ENCODE results near the gene APBA1. TPM values are rescaled to one million over a fixed set of nuclear protein-coding genes. Genes with fewer than 3 reads are reported as not detected.

Gene APBA1
- total RNA-seq, 1 donor from 2014 or later, result 5.9 TPM

- Histone ChIP-seq H3K27me3 (ENCODE audit: insufficient read depth, low read length) (no peaks in the 10 kb centered on the region), H2AFZ (ENCODE audit: low read depth, low read length) (no peak overlapping the region), H3K9ac (ENCODE audit: low read length) (no peak overlapping the region), H3K27ac (ENCODE audit: low read depth, low read length) (no peak overlapping the region), H3K9me3 (ENCODE audit: insufficient read depth, low read depth, low read length) (no peaks in the 10 kb centered on the region), H3K4me1 (ENCODE audit: insufficient read depth, low read length) (peaks cover 12% of the 10 kb centered on the region), H3K36me3 (ENCODE audit: insufficient read depth, low read length) (no peaks in the 10 kb centered on the region), H3K4me3 (ENCODE audit: insufficient read depth, low read depth, low read length) (no peak overlapping the region), H3K4me2 (ENCODE audit: low read length) (no peak overlapping the region), H3K79me2 (ENCODE audit: insufficient read depth, low read length) (no peaks in the 10 kb centered on the region), H4K20me1 (ENCODE audit: insufficient read depth, low read length) (no peaks in the 10 kb centered on the region)
- no peak for TF ChIP-seq EZH2 (IDR thresholded peaks at IDR 0.05; ENCODE audit: insufficient read depth, low read length)
- no peak for TF ChIP-seq CTCF (IDR thresholded peaks at IDR 0.05; ENCODE audit: insufficient read depth, low read depth, low read length)
- Mint-ChIP-seq H3K4me3 (ENCODE audit: unreplicated experiment) (no peak overlapping the region), H3K27me3 (ENCODE audit: low read depth, unreplicated experiment) (peaks cover 6% of the 10 kb centered on the region), H3K36me3 (ENCODE audit: low read depth, unreplicated experiment) (no peaks in the 10 kb centered on the region), H3K27ac (ENCODE audit: unreplicated experiment) (no peak overlapping the region), H3K4me1 (ENCODE audit: low read depth, unreplicated experiment) (peaks cover 4% of the 10 kb centered on the region), H3K9me3 (ENCODE audit: unreplicated experiment) (no peaks in the 10 kb centered on the region)
- FAIRE-seq (no peak), DNase-seq (ENCODE audit: low read depth) (no peak)
These were observed 91.5 kb downstream of the APBA1 start for GRCh38 chr9:69580582-69581214.

GRCh38 chr9:69579760-69580581 is 92.2 kb downstream of the APBA1 start:
- H3K27ac Mint-ChIP-seq (ENCODE audit: unreplicated experiment), result no peak overlapping the region
- no peak overlapping the region for H2AFZ ChIP-seq (ENCODE audit: low read depth, low read length)
- H3K4me1 Mint-ChIP-seq (ENCODE audit: low read depth, unreplicated experiment), result peaks cover 4% of the 10 kb centered on the region
- H3K79me2 ChIP-seq (ENCODE audit: insufficient read depth, low read length), result no peaks in the 10 kb centered on the region
- H3K4me1 ChIP-seq (ENCODE audit: insufficient read depth, low read length), result peaks cover 7% of the 10 kb centered on the region
- no peaks in the 10 kb centered on the region for H3K9me3 ChIP-seq (ENCODE audit: insufficient read depth, low read depth, low read length)
- no peak for DNase-seq (ENCODE audit: low read depth)
- no peak overlapping the region for H3K4me3 ChIP-seq (ENCODE audit: insufficient read depth, low read depth, low read length)
- H3K27ac ChIP-seq (ENCODE audit: low read depth, low read length), result no peak overlapping the region
- H3K36me3 ChIP-seq (ENCODE audit: insufficient read depth, low read length), result no peaks in the 10 kb centered on the region
- TF ChIP-seq CTCF (IDR thresholded peaks at IDR 0.05; ENCODE audit: insufficient read depth, low read depth, low read length) (no peak), EZH2 (IDR thresholded peaks at IDR 0.05; ENCODE audit: insufficient read depth, low read length) (no peak)
- H3K4me2 ChIP-seq (ENCODE audit: low read length), result no peak overlapping the region
- H3K9me3 Mint-ChIP-seq (ENCODE audit: unreplicated experiment), result no peaks in the 10 kb centered on the region
- no peak overlapping the region for H3K9ac ChIP-seq (ENCODE audit: low read length)
- no peaks in the 10 kb centered on the region for H3K36me3 Mint-ChIP-seq (ENCODE audit: low read depth, unreplicated experiment)
- H3K27me3 Mint-ChIP-seq (ENCODE audit: low read depth, unreplicated experiment), result peaks cover 4% of the 10 kb centered on the region
- no peaks in the 10 kb centered on the region for H3K27me3 ChIP-seq (ENCODE audit: insufficient read depth, low read length)
- no peak for FAIRE-seq
- H3K4me3 Mint-ChIP-seq (ENCODE audit: unreplicated experiment), result no peak overlapping the region
- no peaks in the 10 kb centered on the region for H4K20me1 ChIP-seq (ENCODE audit: insufficient read depth, low read length)

All from astrocyte (in vitro differentiated cells and primary cell).